ENCODE results near the gene SETD4. TPM values are rescaled to one million over a fixed set of nuclear protein-coding genes. Genes with fewer than 3 reads are reported as not detected.

The SETD4 gene
- total and polyA plus RNA-seq, 4 donors: 2.9 to 12.0 (median 6.8) TPM

DNA sequence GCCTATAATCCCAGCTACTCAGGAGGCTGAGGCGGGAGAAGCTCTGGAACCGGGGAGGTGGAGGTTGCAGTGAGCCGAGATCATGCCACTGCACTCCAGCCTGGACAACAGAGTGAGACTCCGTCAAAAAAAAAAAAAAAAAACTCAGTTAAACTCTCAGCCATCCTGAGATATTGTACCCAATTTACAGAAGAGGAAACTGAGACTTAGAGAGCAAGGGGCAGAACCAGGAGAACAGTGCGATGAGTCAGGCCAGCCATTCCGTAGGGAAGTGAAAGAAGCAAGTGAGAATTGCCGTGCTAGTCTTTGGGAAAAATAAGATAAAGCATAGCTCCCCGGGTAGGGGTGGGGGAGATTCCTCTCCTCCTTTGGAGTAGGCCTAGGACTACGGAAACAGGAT is 69.7 kb downstream of the SETD4 start:
- H3K27me3 ChIP-seq (ENCODE audit: control insufficient read depth in 4 of 4, insufficient read depth in 4 of 4, low read length in 3 of 4): no peaks in the 10 kb centered on the region

More for the DNA sequence above, 69.7 kb downstream of the SETD4 start:
- no peaks in the 10 kb centered on the region for H3K4me1 ChIP-seq (ENCODE audit: control insufficient read depth in 4 of 4, insufficient read depth in 4 of 4, low read length in 3 of 4)
- H3K36me3 ChIP-seq (ENCODE audit: control insufficient read depth in 4 of 4, insufficient read depth in 3 of 4, low read depth in 1 of 4, low read length in 3 of 4): no peaks in the 10 kb centered on the region
- TF ChIP-seq FOXA2 (IDR thresholded peaks at IDR 0.05): no peak
- TF ChIP-seq EGR1 (IDR thresholded peaks at IDR 0.05; ENCODE audit: low read depth in 2 of 2): no peak
- TF ChIP-seq JUND (IDR thresholded peaks at IDR 0.05): no peak
- TF ChIP-seq, protein P1, sequence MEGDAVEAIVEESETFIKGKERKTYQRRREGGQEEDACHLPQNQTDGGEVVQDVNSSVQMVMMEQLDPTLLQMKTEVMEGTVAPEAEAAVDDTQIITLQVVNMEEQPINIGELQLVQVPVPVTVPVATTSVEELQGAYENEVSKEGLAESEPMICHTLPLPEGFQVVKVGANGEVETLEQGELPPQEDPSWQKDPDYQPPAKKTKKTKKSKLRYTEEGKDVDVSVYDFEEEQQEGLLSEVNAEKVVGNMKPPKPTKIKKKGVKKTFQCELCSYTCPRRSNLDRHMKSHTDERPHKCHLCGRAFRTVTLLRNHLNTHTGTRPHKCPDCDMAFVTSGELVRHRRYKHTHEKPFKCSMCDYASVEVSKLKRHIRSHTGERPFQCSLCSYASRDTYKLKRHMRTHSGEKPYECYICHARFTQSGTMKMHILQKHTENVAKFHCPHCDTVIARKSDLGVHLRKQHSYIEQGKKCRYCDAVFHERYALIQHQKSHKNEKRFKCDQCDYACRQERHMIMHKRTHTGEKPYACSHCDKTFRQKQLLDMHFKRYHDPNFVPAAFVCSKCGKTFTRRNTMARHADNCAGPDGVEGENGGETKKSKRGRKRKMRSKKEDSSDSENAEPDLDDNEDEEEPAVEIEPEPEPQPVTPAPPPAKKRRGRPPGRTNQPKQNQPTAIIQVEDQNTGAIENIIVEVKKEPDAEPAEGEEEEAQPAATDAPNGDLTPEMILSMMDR (IDR thresholded peaks at IDR 0.05; ENCODE audit: low read depth, low read length, missing input control): no peak
- no peak for TF ChIP-seq YY1 (IDR thresholded peaks at IDR 0.05)
- no peak for TF ChIP-seq GABPA (IDR thresholded peaks at IDR 0.05 in 1 of 2, conservative IDR thresholded peaks at IDR 0.05 in 1 of 2)
- TF ChIP-seq, protein P2, sequence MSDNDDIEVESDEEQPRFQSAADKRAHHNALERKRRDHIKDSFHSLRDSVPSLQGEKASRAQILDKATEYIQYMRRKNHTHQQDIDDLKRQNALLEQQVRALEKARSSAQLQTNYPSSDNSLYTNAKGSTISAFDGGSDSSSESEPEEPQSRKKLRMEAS (IDR thresholded peaks at IDR 0.05): no peak
- no peak for TF ChIP-seq NR2F2 (IDR thresholded peaks at IDR 0.05)
- TF ChIP-seq HNF4A (conservative IDR thresholded peaks at IDR 0.05): no peak
- no peak for TF ChIP-seq FOXA1 (IDR thresholded peaks at IDR 0.05)
- TF ChIP-seq SP1 (IDR thresholded peaks at IDR 0.05): no peak
- no peak for TF ChIP-seq RXRA (IDR thresholded peaks at IDR 0.05)
- TF ChIP-seq, protein P3, sequence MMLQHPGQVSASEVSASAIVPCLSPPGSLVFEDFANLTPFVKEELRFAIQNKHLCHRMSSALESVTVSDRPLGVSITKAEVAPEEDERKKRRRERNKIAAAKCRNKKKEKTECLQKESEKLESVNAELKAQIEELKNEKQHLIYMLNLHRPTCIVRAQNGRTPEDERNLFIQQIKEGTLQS (IDR thresholded peaks at IDR 0.05): no peak
- TF ChIP-seq TAF1 (conservative IDR thresholded peaks at IDR 0.05): no peak
- TF ChIP-seq, protein P4, sequence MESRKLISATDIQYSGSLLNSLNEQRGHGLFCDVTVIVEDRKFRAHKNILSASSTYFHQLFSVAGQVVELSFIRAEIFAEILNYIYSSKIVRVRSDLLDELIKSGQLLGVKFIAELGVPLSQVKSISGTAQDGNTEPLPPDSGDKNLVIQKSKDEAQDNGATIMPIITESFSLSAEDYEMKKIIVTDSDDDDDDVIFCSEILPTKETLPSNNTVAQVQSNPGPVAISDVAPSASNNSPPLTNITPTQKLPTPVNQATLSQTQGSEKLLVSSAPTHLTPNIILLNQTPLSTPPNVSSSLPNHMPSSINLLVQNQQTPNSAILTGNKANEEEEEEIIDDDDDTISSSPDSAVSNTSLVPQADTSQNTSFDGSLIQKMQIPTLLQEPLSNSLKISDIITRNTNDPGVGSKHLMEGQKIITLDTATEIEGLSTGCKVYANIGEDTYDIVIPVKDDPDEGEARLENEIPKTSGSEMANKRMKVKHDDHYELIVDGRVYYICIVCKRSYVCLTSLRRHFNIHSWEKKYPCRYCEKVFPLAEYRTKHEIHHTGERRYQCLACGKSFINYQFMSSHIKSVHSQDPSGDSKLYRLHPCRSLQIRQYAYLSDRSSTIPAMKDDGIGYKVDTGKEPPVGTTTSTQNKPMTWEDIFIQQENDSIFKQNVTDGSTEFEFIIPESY (IDR thresholded peaks at IDR 0.05): no peak
- TF ChIP-seq, protein P5, sequence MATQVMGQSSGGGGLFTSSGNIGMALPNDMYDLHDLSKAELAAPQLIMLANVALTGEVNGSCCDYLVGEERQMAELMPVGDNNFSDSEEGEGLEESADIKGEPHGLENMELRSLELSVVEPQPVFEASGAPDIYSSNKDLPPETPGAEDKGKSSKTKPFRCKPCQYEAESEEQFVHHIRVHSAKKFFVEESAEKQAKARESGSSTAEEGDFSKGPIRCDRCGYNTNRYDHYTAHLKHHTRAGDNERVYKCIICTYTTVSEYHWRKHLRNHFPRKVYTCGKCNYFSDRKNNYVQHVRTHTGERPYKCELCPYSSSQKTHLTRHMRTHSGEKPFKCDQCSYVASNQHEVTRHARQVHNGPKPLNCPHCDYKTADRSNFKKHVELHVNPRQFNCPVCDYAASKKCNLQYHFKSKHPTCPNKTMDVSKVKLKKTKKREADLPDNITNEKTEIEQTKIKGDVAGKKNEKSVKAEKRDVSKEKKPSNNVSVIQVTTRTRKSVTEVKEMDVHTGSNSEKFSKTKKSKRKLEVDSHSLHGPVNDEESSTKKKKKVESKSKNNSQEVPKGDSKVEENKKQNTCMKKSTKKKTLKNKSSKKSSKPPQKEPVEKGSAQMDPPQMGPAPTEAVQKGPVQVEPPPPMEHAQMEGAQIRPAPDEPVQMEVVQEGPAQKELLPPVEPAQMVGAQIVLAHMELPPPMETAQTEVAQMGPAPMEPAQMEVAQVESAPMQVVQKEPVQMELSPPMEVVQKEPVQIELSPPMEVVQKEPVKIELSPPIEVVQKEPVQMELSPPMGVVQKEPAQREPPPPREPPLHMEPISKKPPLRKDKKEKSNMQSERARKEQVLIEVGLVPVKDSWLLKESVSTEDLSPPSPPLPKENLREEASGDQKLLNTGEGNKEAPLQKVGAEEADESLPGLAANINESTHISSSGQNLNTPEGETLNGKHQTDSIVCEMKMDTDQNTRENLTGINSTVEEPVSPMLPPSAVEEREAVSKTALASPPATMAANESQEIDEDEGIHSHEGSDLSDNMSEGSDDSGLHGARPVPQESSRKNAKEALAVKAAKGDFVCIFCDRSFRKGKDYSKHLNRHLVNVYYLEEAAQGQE (IDR thresholded peaks at IDR 0.05): no peak
- TF ChIP-seq RAD21 (IDR thresholded peaks at IDR 0.05): no peak
- TF ChIP-seq HNF4G (IDR thresholded peaks at IDR 0.05): no peak
- H3K9me3 ChIP-seq (ENCODE audit: control insufficient read depth in 4 of 4, low read length in 3 of 4): no peaks in the 10 kb centered on the region
- no peak overlapping the region for H3K9ac ChIP-seq (ENCODE audit: low read depth in 1 of 2, low read length in 2 of 2)
- H3K27ac ChIP-seq (ENCODE audit: low read depth in 1 of 2, low read length in 2 of 2): no peak overlapping the region
- H3K4me3 ChIP-seq (ENCODE audit: low read depth in 1 of 3, low read length in 3 of 3): no peak overlapping the region
- DNase-seq (ENCODE audit: low spot score): no peak
- 94% methylated on average over 9 of the region's 9 CpGs for WGBS

Data from liver (tissue), 9 donors.